Measurements from ENCODE around the gene PPOX. TPM values are rescaled to one million over a fixed set of nuclear protein-coding genes. Genes with fewer than 3 reads are reported as not detected.

Gene PPOX
- polyA plus RNA-seq (2011; rRNA removed) (17.6 and 29.7 TPM in 2 replicates), polyA minus RNA-seq (2011; rRNA and poly(A)+ RNA removed) (6.2 and 11.4 TPM in 2 replicates)

DNA sequence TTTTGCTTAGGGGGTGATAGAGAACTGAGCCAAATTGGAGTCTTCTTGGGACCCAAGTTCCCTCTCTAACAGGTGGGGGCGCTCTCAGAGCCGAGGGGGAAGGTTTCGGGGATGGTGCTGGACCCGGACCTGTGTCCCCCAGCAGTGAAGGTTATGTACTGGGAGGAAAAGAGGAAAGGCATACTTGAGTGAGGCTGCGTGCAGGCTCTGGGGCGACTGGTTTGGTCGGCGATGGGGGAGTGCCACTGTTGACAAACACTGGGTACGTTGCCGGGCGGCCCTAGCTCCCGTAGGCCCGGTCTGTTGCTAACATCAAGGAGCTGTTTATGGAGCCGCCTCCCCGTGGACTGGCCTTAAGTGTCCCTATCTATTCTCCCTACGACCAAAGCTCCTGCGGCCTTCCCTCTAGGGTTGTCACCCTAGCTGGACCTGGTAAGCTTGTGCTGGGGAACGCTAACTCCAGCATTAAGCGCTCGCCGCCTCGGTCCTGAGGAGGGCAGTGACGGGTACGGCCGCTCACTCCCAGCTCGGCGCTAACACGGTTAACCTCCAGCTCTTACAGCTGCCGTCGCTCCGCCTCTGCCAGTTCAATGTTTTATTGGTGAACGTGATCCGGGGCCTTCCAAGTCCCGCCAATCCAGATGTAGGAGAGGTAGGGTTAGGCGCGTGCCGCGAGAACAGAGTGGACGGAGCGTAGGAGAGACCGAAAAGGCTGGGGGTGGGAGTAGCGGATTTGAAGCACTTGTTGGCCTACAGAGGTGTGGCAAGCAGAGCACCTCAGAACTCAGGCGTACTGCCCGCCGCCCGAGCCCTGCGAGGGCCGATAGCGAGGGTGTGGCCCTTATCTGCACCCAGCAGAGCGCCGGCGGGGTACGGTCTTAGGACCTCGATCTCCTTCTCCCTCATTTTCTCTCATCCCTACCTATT is at the start of gene PPOX:
TSS of gene PPOX (plus strand) at position 685 of the 927 bp plus-strand sequence. CDS start 422 bp downstream, outside the sequence.
- no peaks in the 10 kb centered on the region for H3K27me3 ChIP-seq (ENCODE audit: control insufficient read depth, insufficient read depth, low read length)
- TF ChIP-seq, protein P1, sequence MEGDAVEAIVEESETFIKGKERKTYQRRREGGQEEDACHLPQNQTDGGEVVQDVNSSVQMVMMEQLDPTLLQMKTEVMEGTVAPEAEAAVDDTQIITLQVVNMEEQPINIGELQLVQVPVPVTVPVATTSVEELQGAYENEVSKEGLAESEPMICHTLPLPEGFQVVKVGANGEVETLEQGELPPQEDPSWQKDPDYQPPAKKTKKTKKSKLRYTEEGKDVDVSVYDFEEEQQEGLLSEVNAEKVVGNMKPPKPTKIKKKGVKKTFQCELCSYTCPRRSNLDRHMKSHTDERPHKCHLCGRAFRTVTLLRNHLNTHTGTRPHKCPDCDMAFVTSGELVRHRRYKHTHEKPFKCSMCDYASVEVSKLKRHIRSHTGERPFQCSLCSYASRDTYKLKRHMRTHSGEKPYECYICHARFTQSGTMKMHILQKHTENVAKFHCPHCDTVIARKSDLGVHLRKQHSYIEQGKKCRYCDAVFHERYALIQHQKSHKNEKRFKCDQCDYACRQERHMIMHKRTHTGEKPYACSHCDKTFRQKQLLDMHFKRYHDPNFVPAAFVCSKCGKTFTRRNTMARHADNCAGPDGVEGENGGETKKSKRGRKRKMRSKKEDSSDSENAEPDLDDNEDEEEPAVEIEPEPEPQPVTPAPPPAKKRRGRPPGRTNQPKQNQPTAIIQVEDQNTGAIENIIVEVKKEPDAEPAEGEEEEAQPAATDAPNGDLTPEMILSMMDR (IDR thresholded peaks at IDR 0.05; ENCODE audit: insufficient read depth, low read depth, low read length), result peak; percentile 59
- H3K4me3 ChIP-seq (ENCODE audit: low read depth, low read length), result peak within 1 kb of the TSS; percentile 81
- CTCF ChIA-PET, result interaction anchor here (0.6 to 2.1 kb wide), 18 partner anchors 9 to 223 kb away, joined by 3 to 10 read pairs (median 4); partner anchors contain the start of genes B4GALT3, CFAP126, DEDD and TOMM40L
- DNase-seq (ENCODE audit: low read depth), result peak; percentile 95
- POLR2A ChIA-PET, result interaction anchor here (1.0 kb wide), 2 partner anchors 10 to 13 kb away, joined by 3 to 8 read pairs; no protein-coding TSS in a partner anchor
- peaks cover 14% of the 10 kb centered on the region for H3K36me3 ChIP-seq (ENCODE audit: control insufficient read depth, insufficient read depth, low read length)

DNA sequence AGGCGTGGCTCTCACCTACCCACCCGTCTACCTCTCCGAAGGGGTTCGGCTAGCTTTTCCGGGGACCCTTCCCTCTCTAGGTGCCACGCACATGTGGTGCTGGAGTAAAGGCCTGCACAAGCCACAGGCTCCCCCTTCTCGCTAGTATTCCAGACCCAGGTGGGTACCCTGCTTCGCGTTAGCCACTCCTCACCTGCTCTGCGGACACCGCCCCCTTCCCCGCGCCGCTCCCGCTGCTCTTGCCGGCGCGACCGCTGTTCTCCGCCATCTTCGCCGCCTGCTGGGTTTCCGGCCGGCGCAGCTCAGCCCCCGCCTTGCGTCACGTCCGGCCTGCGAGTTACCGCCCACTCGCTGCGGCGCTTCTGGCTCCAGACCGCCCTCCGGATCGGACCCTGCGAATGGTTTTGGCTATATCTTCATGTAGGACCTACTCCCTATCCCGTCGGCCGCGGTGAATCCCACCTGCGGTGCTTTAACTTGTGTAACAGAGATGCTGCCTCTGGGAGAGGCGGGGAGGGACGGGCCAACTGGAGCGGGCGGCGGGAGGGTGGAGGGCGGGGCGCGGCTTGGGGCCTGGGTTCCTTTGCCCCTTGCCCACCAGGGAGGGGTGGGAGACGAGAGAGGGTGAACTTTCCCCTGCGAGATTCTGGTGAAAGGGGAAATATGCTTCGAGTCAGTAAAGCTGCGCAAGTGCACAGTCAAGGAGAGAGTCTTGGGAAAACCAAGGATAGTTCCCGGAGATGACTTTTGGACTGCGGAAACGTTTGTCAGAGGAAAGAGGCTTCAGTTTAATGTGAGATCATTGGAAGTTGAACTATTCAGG is 48.3 kb upstream of the PPOX start, which contains the start of the genes NIT1 and PFDN2:
TSS of gene NIT1 (plus strand) at position 347 of the 823 bp plus-strand sequence. CDS start at position 419, 72 bp downstream.
TSS of gene PFDN2 (minus strand) at position 279 of the 823 bp plus-strand sequence. CDS start at position 268, 11 bp downstream.
- H3K27me3 ChIP-seq (ENCODE audit: control insufficient read depth, insufficient read depth, low read length), result no peaks in the 10 kb centered on the region
- CTCF ChIA-PET, result interaction anchor here (0.6 to 2.5 kb wide), 6 partner anchors 9 to 790 kb away, joined by 3 to 9 read pairs (median 4); partner anchors contain the start of gene KLHDC9
- TF ChIP-seq, protein P1 (IDR thresholded peaks at IDR 0.05; ENCODE audit: insufficient read depth, low read depth, low read length), result no peak
- DNase-seq (ENCODE audit: low read depth), result no peak
- POLR2A ChIA-PET, result interaction anchor here (0.6 to 1.0 kb wide), 2 partner anchors 15 to 79 kb away, joined by 6 read pairs; no protein-coding TSS in a partner anchor
- H3K36me3 ChIP-seq (ENCODE audit: control insufficient read depth, insufficient read depth, low read length), result peaks cover 16% of the 10 kb centered on the region
- peak within 1 kb of the TSS; percentile 65 for H3K4me3 ChIP-seq (ENCODE audit: low read depth, low read length)

DNA sequence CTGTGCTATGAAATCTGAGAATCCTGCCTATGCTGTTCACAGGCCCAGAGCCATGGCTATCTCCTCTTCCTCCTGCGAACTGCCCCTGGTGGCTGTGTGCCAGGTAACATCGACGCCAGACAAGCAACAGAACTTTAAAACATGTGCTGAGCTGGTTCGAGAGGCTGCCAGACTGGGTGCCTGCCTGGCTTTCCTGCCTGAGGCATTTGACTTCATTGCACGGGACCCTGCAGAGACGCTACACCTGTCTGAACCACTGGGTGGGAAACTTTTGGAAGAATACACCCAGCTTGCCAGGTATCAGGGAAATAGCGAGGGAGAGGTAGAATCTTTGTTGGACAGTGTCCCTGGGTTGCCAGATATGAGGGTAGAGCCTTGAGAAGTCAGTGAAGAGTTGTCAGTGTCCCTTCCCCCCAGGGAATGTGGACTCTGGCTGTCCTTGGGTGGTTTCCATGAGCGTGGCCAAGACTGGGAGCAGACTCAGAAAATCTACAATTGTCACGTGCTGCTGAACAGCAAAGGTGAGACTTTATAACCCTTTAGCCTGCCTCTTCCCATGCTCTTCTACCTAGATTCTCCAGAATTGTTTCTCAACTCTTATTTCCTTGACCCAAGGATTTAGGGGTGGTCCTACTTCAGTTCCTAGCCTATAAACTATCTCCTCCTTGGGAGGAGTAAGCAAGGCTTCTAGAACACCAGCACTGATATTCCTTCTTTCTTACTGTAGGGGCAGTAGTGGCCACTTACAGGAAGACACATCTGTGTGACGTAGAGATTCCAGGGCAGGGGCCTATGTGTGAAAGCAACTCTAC is 46.9 kb upstream of the PPOX start:
- no peaks in the 10 kb centered on the region for H3K27me3 ChIP-seq (ENCODE audit: control insufficient read depth, insufficient read depth, low read length)
- TF ChIP-seq, protein P1 (IDR thresholded peaks at IDR 0.05; ENCODE audit: insufficient read depth, low read depth, low read length), result peak; percentile 48
- DNase-seq (ENCODE audit: low read depth), result no peak
- CTCF ChIA-PET, result interaction anchor here (0.9 to 1.0 kb wide), 3 partner anchors 9 to 22 kb away, joined by 3 read pairs; partner anchors contain the start of gene DEDD
- POLR2A ChIA-PET, result no interaction called here
- peak overlapping the region; percentile 65 for H3K4me3 ChIP-seq (ENCODE audit: low read depth, low read length)
- H3K36me3 ChIP-seq (ENCODE audit: control insufficient read depth, insufficient read depth, low read length), result peaks cover 21% of the 10 kb centered on the region

DNA sequence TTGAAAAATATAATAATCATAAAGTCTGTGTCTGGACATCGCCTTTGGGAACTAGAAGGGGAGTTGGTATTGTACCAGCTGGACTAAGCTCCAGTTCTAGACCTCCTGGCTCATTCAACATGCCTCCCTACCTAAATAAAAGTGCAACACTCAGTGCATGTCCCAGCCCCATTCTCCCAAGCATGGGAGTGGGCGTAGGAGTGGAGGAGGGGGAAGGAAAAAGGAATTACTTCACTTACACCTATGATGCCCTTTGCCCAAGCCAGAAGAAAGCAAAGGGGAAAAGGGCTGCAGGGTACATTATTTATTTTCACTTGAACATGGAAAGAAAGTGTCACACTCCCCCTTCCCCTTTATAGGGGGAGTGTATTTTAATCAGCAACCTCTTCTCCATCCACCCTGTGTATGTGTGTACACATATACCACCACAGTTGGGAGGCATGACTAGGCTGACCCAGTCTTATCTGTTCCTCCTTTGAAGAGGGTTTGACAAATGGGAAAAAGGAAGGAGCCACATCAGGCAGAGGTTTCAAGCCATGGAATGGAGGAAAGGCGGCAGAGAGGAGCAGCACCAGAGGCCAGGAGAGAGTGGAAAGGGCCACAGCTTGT is 45.1 kb upstream of the PPOX start:
- DNase-seq (ENCODE audit: low read depth), result no peak
- TF ChIP-seq, protein P1 (IDR thresholded peaks at IDR 0.05; ENCODE audit: insufficient read depth, low read depth, low read length), result no peak
- ChIA-PET POLR2A (no interaction called here), CTCF (interaction anchor here (1.2 kb wide), 1 partner anchor 17 kb away, joined by 4 read pairs; no protein-coding TSS in a partner anchor)
- Histone ChIP-seq H3K27me3 (ENCODE audit: control insufficient read depth, insufficient read depth, low read length) (no peaks in the 10 kb centered on the region), H3K4me3 (ENCODE audit: low read depth, low read length) (no peak overlapping the region), H3K36me3 (ENCODE audit: control insufficient read depth, insufficient read depth, low read length) (peaks cover 21% of the 10 kb centered on the region)
